ENCODE measurements around the gene RGS12.

GRCh38 chr4:3286335-3287175 lies 6.3 kb upstream of the RGS12 start:
- TF ChIP-seq CTCF (conservative IDR thresholded peaks at IDR 0.05; ENCODE audit: low read depth in 2 of 2) = no peak
- TF ChIP-seq STAT1 (IDR thresholded peaks at IDR 0.05; ENCODE audit: unreplicated experiment) = no peak
- TF ChIP-seq POLR2AphosphoS5 (IDR thresholded peaks at IDR 0.05; ENCODE audit: low read depth) = no peak

All from GM23338 (cell line).